ENCODE measurements around the gene MUC21. TPM values are rescaled to one million over a fixed set of nuclear protein-coding genes. Genes with fewer than 3 reads are reported as not detected.
"Not testable (repeated sequence)": the region's sequence is repeated elsewhere in the genome, so short reads cannot be mapped to it uniquely, and the experiment has no call there.

MUC21 gene
- total and polyA plus RNA-seq, 2 of the 8 experiments (the other 6 are each of a cell fraction or from before 2014, with no cell fraction given), result not detected

- FAIRE-seq; H2BK20ac ChIP-seq (ENCODE audit: low read length); H3K9ac ChIP-seq (replicated peaks in 1 of 4; ENCODE audit: extremely low read depth in 1 of 4, low read depth in 3 of 4, low read length in 3 of 4); H3K4me3 ChIP-seq (ENCODE audit: extremely low read depth in 1 of 4, insufficient read depth in 2 of 4, low read depth in 3 of 4, low read length in 4 of 4); H3K23me2 ChIP-seq (ENCODE audit: low read depth, low read length); DNase-seq (ENCODE audit: low read depth in 1 of 2, low spot score in 2 of 2); H2BK5ac ChIP-seq (ENCODE audit: low read depth, low read length); H3K18ac ChIP-seq (ENCODE audit: extremely low read depth, low read length); H3K27me3 ChIP-seq (replicated peaks in 1 of 4; ENCODE audit: control insufficient read depth in 3 of 4, extremely low read depth in 1 of 4, insufficient read depth in 3 of 4, low read length in 3 of 4); H4K91ac ChIP-seq (replicated peaks; ENCODE audit: insufficient read length, low read length); H3K56ac ChIP-seq (replicated peaks; ENCODE audit: insufficient read length, low read depth, low read length); H2AK5ac ChIP-seq (ENCODE audit: low read depth, low read length); H4K8ac ChIP-seq (ENCODE audit: extremely low read depth, insufficient read depth, low read length); H2BK12ac ChIP-seq (ENCODE audit: low read depth, low read length); H2BK15ac ChIP-seq (ENCODE audit: low read length); H3K4ac ChIP-seq (replicated peaks; ENCODE audit: insufficient read length, low read depth, low read length); H2AFZ ChIP-seq (ENCODE audit: low read length); POLR2A ChIA-PET (ENCODE audit: partially characterized antibody); H3K36me3 ChIP-seq (ENCODE audit: control insufficient read depth in 2 of 4, insufficient read depth in 4 of 4, low read length in 3 of 4); H4K5ac ChIP-seq (ENCODE audit: insufficient read length, low read depth, low read length); H4K20me1 ChIP-seq (replicated peaks in 1 of 2; ENCODE audit: control insufficient read depth in 1 of 2, insufficient read depth in 2 of 2, low read length in 2 of 2); H2BK120ac ChIP-seq (replicated peaks; ENCODE audit: low read depth, low read length); H3K9me3 ChIP-seq (ENCODE audit: insufficient read depth in 2 of 2, low read depth in 1 of 2, low read length in 1 of 2); H3K79me2 ChIP-seq (ENCODE audit: control insufficient read depth in 1 of 2, insufficient read depth in 2 of 2, low read length in 2 of 2); H3K79me1 ChIP-seq (ENCODE audit: low read depth, low read length); H3K4me1 ChIP-seq (replicated peaks in 1 of 4; ENCODE audit: control insufficient read depth in 3 of 4, insufficient read depth in 4 of 4, low read length in 3 of 4); H3K27ac ChIP-seq (ENCODE audit: low read depth, low read length); H3K4me2 ChIP-seq (ENCODE audit: insufficient read depth in 1 of 2, low read depth in 2 of 2, low read length in 2 of 2); H3K14ac ChIP-seq (ENCODE audit: insufficient read length); H3K23ac ChIP-seq (ENCODE audit: insufficient read length): not testable (repeated sequence)
- 90% methylated on average over 6 of the region's 6 CpGs; no CpG with 5 or more reads in 1 of the 2 experiments for WGBS, 2 experiments (ENCODE audit: extremely low coverage in 1 of 2, insufficient coverage in 1 of 2, insufficient read length in 1 of 2, insufficient replicate concordance in 2 of 2, low coverage in 1 of 2, low lambda C conversion rate in 2 of 2, missing lambda C conversion rate in 1 of 2)
- CTCF ChIA-PET (ENCODE audit: partially characterized antibody), result interaction anchor here (1.0 to 3.4 kb wide), 5 partner anchors 8 to 102 kb away, joined by 3 to 10 read pairs (median 3); no protein-coding TSS in a partner anchor
These were observed 14.3 kb upstream of the MUC21 start for GRCh38 chr6:30969171-30969570.
